Transverse colon (tissue), 3 donors: ENCODE data around the gene ADCY4.

Source experiments
- POLR2A ChIP-seq: fragments of 450-650 bp; IDR thresholded peaks from one replicate; pipeline ENCODE4 v1.6.1; 2016; ENCODE audit warnings: antibody characterized with exemption, mild to moderate bottlenecking, moderate library complexity
- TF ChIP-seq, protein P1 (sequence below), 5 experiments: fragments of 200-600 bp in 3 of 5; fragments of 450-650 bp in 2 of 5; sonication (generic) in 3 of 5; IDR thresholded peaks; 1 replicate in 2 of 5; 2 replicates in 3 of 5; pipeline ENCODE4 v1.5.1; 2016 to 2017; ENCODE audit warnings: antibody characterized with exemption in 5 of 5, inconsistent platforms in 3 of 5, mild to moderate bottlenecking in 2 of 5, moderate library complexity in 1 of 5

- TF ChIP-seq, protein P1, sequence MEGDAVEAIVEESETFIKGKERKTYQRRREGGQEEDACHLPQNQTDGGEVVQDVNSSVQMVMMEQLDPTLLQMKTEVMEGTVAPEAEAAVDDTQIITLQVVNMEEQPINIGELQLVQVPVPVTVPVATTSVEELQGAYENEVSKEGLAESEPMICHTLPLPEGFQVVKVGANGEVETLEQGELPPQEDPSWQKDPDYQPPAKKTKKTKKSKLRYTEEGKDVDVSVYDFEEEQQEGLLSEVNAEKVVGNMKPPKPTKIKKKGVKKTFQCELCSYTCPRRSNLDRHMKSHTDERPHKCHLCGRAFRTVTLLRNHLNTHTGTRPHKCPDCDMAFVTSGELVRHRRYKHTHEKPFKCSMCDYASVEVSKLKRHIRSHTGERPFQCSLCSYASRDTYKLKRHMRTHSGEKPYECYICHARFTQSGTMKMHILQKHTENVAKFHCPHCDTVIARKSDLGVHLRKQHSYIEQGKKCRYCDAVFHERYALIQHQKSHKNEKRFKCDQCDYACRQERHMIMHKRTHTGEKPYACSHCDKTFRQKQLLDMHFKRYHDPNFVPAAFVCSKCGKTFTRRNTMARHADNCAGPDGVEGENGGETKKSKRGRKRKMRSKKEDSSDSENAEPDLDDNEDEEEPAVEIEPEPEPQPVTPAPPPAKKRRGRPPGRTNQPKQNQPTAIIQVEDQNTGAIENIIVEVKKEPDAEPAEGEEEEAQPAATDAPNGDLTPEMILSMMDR (IDR thresholded peaks at IDR 0.05) = peak; percentile 80 to 98 (median 92)
- TF ChIP-seq POLR2A = no peak
Observed at GRCh38 chr14:24365600-24366412, 30.9 kb upstream of the ADCY4 start.
